Stimulated activated CD4-positive, alpha-beta T cell treated with anti-CD3 and anti-CD28 coated beads, TNF-alpha, amount 100 ng/mL, for 48 hours (primary cell): ENCODE data around the gene SMAGP.
"Not testable (repeated sequence)": the region's sequence is repeated elsewhere in the genome, so short reads cannot be mapped to it uniquely, and the experiment has no call there.

Experiments
- DNase-seq, 3 donors: peaks; one replicate each; pipeline ENCODE4 v3.0.0-alpha.2; 2020; ENCODE audit warnings: low read depth in 3 of 3

SMAGP gene, protein sequence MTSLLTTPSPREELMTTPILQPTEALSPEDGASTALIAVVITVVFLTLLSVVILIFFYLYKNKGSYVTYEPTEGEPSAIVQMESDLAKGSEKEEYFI

DNA sequence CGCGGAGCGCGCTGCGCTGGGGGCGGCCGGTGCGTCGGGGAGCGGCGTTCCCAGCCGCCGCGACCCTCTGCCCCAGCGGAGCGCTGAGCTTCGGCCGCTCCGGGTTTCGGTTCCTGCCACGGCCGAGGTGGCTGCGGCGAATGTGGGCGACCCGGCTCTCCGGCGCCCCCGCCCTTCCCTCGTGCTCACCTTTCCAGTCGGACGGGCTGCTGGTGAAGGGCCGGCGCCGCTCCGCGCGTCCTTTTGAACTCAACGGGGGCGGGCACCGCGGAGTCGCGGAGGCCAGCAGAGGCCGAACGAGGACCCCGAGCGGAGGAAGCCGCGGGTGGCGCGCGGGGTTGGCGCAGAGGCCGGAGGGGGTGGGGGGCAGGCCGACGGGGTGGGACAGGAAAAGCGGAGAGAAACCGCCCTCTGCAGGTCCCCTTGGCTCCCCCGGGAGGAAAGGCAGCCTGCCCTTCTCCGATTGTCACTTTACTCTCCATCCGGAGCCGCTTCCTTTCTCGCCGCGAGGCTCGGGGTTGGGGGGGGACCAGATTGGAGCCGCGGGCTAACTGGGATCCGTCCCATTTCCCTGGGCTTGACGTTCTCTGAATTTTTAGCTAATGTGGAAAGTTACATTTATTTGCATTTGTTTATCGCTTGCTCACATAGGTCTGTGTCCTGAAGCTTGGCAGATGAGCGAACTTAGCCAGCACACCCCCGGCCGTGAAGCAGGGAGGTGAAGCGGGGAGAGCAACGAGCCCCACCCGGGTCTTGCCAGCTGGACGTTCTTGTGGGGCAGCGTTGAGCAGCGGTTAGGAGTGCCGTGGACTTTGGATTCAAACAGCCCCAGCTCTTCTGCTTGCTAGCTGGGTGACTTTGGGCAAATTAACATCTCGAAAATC is at the start of gene SMAGP:
Gene SMAGP (minus strand): TSS at position 349 of the 884 bp plus-strand sequence. CDS start 1,137 bp downstream, outside the sequence.
- peak in 1 of 3 donors; percentile 30 for DNase-seq

DNA sequence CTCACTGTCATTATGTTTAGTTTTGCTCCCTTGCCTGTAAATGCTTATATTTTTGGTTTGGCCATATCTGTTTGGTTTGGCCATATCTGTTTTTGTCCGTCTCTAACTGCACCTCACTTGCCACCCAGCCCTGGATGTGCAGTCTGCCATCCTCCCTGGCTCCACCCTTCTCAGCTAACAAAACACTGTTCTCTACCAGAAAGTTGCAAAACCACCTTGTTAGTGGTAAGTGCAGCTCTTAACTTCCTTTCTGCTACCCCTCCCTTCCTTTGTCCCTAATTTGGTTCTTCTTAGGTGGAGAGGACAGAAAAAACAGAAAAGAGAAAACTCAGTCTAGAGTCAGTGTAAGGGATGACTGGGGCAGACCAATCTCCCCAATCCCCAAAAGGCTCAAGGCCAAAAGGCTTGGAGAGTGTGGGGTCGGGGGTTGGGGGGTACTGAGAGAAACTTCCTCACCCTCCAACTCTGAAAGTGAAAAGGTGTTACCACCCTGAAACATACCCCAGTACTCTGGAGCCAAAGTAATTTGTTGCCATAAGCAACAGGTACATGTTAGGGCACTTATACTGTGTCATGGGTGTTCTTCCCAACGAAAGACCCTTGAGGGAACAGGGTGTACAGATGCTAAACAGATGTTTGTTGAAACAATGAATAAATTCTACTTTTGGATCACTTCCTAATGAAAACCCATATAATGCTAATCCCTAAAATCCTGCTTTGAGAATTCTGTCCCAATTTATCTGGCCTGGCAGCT is 48.8 kb upstream of the SMAGP start:
- DNase-seq: no peak

DNA sequence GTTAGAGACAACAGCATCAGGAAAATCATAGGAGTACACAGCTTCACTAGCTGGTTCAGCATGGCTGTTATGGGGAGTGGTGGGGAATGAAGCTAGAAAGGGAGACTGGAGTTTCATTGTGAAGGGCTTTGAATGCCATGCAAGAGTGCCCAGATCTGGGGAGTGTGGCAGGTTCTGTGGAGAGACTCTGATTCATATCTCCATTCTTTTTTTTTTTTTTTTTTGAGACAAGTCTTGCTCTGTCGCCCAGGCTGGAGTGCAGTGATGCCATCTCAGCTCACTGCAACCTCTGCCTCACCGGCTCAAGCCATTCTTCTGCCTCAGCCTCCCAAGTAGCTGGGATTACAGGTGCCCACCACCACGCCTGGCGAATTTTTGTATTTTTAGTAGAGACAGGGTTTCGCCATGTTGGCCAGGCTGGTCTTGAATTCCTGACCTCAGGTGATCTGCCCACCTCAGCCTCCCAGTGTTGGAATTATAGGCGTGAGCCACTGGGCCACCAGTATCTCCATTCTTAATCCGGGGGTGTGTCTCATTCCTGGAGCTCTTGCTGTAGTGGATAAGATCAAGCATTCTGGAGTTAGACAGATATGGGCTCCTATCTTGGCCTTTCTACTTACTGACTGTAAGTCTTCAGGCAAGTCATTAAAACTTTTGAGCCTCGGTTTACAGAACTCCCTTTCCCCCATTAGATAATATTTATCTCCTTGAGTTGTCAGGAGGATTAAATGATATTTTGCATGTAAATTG is 48.0 kb upstream of the SMAGP start:
- DNase-seq: not testable (repeated sequence)

DNA sequence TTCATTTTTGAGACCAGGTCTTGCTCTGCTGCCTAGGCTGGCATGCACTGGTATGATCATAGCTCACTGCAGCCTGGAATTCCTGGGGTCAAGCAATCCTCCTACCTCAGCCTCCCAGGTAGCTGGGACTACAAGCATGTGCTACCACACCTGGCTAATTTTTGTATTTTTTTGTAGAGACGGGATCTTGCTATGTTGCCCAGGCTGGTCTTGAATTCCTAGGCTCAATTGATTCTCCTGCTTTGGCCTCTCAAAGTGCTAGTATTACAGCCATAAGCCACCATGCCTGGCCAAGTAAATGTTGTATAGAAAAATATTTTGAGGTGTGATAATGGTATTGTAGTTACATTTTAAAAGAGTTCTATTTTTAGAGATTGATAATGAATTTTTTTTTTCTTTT is 41.2 kb upstream of the SMAGP start:
- no peak for DNase-seq

DNA sequence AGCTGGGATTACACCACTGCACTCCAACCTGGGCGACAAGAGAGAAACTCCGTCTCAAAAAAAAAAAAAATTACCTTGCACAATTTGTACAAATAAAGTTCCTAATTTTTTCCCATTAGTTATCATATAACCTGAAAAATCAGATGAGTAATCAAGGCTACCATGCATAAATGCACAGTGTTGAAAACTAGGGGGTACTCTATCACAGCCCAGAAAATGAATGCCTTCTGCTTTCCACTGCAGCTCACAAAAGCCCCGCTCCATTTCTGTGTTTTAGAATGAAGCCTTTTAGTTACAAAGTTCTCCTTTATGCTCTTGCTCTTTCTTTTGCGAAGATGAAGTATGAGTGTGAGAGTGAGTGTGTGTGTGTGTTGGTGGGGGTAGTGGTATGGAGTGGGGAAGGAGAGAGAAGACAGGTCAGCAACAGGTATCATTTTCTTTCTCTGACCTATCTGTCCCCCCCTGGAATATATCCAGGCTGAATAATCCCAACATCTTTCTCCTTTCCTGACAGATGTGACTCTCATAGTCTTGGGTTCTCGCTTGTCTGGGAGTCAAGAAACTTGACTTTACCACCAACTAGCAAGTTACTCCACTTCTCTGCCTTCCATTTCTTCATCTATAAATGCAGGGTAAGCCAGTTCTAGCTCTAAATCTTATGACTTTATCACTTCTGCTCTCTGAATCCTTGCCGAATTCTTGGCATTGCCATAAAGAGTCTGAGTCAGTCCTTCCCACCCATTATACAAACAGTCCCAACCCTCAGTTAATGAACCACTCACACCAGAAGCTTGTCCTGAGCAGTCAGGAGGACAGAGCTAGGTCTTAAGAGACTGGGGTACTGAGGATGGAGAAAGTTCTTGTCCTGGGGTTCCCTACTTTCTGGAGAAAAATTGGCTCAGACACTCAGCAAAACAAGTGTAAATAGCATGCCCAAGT is 37.7 kb upstream of the SMAGP start:
- DNase-seq: no peak

DNA sequence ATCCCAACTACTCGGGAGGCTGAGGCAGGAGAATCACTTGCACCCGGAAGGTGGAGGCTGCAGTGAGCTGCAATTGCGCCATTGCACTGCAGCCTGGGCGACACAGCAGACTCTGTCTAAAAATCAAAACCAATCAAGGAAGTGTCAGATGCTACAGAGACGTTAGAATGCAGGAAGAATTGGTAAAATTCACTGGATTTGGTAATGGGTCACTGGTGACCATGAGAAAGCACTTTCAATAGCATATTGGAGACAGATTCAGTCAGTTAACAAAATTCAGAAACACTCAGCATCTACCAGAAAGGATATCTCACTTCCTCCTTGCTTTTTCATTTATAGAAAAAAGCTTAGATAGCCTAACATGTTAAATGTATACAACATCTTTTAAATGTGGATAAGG is 36.3 kb upstream of the SMAGP start:
- no peak for DNase-seq

DNA sequence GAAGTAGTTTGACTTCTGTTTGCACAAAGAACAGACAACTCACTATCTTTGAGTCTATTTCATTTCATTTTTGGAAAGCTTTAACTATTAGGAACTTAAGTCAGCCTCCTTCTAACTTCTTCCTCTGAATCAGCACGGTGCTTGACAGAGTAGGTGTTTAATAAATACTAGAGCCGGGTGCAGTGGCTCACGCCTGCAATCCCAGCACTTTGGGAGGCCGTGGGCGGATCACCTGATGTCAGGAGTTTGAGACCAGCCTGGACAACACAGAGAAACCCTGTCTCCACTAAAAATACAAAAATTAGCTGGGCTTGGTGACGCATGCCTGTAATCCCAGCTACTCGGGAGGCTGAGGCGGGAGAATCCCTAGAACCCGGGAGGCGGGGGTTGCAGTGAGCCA is 30.6 kb upstream of the SMAGP start:
- DNase-seq: not testable (repeated sequence)

DNA sequence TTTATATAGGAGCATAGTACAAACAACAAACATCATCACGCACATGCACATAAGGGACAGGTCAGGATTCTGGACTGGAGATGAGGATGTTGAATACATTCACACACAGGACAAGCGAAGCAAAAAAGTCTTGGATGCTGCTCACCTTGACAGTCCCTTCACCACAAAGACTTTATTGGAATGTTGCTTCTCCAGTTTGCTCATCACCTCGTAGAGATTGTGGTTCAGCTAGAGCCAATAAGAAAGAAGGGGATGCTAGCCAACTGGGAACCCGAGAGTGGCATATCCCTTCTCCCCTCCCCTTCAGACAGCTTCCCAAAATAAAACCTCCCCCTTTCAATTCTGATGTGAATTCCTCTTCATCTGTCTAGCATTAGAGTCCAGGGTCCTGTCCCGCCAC is 25.4 kb upstream of the SMAGP start:
- DNase-seq: no peak

DNA sequence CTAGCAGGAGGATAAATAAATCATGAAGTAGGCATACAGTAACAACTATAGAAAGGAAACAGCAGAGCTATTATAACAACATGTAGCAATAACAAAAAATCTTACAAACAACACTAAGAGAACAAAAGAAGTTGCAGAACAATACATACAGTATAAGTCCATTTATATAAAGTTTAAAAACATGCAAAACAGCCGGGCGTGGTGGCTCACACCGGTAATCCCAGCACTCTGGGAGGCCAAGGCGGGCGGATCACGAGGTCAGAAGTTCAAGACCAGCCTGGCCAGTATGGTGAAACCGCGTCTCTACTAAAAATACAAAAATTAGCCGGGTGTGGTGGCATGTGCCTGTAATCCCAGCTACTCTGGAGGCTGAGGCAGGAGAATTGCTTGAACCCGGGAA is 23.9 kb upstream of the SMAGP start:
- DNase-seq: not testable (repeated sequence)

DNA sequence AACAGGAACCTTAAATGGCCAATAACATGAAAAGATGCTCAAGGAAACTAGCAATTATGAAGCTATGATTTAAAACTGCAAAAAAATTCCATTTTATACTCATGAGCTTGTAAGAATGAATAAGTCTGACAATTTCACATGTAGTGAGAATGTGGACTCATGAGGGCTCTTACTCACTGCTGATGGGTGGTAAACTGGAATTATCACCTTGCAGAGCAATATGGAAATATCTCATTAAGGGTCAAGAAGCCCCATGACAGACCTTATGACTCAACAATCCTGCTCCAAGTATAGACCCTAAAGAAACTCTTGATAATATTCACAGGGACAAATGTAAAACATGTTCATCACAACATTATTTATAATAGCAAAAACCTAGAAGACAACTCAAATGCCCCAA is 23.5 kb upstream of the SMAGP start:
- no peak for DNase-seq

DNA sequence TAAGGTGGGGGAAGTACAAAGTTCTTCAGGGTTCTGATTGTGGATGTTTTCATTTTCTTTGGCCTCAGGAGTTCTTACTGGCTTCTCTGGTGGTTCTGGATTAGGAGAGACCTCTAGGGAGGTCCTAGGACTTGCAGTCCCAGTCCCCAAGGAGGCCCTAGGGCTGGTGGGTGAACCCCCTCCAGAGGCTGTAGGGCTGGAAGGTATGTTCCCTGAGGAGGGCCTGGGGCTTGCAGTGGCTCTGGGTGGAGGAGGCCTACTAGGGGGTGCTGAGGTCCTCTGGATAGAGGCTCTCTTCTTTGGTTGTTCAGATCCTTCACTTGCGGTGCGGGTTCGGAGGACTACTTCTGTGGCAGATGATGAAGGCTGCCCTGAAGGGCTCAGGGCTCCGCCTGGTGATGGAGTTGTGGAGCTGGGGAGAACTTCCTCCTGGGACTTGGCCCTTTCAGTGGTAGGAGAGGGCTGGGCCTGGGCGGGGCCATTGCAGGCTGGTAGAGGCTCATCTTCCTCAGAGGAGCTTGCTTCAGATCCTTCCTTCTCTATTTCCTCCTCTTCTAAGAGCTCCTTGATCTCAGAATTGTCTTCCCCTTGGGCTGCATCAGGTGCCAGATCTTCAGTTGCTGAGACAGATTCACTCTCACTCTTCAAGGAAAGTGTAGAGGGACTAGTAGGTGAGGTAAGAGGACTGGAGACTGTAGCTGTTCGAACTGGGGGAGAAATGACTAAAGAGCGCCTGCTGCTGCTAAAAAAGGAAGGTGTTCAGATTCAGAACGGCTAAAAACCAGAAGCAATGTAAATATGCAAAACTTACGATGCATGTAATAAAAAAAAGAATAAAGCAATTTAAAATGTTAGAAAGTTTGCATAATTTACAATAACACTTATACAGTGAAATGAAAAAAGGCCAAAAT is 21.6 kb upstream of the SMAGP start:
- DNase-seq: not testable (repeated sequence)

DNA sequence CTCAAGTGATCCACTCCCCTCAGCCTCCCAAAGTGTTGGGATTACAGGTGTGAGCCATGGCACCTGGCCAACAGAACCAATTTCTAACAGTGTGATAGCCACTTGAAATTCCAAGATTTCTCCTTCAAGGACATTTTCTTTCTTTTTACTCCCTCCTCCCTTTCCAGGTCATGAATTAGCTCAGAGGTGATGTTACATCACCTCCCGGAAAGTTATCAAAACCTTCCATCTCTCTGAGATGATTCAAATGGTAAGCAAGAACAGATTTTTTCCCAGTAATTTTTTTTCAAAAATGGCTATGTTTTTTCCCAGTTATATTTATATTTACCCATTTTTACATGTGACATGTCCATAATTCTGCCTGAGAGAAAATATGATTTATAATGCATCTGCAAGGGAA is 15.6 kb upstream of the SMAGP start:
- no peak for DNase-seq

DNA sequence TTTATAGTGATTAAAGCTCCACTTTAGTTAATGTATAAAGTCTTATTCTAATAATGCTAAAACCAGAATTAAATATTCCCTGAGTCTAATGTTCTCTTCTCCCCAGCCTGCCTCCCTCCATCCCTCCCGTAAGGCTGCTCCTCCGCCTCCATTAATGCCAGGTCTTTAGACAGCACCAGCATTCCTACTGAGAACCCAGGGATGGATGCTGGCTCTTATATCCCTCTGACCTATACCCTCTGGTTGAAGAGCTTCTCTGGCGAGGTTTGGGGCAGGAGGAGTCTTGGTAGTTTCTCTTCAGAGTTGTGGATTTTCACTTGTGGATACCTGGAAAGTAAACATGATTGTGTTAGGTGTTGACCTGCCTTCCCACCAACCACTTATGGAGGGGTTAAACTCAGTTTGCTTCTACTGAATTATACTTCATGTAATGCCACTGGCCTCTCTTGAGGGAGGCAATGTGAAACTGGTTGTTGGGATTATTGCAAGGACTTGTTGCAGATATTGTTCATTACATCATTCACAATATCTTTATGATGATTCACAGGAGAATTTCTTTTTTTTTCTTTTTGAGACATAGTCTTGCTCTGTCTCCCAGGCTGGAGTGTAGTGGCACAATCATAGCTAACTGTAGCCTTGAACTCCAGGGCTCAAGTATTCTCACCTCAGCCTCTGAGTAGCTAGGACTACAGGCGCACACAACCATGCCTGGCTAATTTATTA is 11.1 kb upstream of the SMAGP start:
- DNase-seq: no peak

DNA sequence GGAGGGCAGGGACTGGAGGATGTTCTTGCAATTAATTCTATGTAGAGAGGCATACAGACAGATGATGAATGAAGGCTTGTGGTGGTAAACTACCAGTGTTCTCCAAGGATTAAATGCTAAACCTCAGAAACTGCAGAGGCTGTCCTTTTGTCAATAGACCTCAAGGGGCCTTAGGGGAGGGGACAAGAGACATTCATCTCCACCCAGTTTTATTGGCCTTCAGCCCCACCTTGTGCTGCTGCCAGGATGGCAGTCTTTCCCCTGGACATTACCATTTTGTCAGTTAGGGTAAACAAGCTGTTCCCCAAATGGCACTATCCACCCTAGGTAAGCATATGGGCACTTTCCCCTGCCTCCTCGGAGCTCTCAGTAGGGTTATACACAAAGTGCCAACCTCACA is 4.9 kb upstream of the SMAGP start:
- DNase-seq: no peak

DNA sequence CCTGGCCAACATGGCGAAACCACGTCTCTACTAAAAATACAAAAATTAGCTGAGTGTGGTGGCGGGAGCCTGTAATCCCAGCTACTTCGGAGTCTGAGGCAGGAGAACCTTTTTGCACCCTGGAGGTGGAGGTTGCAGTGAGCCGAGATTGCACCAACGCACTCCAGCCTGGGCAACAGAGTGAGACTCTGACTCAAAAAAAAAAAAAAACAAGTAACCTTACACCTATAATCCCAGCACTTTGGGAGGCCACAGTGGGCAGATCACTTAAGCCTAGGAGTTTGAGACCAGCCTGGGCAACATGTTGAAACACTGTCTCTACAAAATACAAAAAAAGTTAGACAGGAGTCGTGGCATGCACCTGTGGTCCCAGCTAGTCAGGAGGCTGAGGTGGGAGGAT is 2.6 kb upstream of the SMAGP start:
- not testable (repeated sequence) for DNase-seq

DNA sequence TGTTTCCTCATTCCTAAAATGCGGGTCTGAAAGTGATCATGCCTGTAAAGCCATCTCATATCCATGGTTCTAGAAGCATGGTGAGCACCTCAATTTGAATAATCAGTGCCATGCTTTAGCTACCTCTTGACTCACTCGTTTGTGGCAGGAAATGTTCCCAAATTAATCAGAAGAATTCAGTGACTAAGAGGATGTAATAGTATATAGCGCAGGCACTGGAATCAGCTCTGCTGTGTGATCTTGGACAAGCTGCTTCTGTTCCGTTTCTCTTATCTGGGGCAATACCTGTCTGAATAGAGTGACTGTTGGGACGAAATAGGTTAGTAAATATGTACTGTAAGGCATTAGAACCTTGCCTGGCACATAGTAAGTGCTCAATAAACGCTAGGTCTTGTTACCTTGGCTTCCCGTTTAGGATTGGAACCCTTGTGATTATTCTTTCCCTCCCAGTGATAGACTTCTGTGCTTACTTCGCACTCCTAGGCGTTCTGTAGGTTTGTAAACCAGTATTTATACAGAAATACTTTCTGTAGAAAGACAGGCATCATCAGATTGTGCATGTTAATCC is 820 bp upstream of the SMAGP start:
- DNase-seq: no peak

DNA sequence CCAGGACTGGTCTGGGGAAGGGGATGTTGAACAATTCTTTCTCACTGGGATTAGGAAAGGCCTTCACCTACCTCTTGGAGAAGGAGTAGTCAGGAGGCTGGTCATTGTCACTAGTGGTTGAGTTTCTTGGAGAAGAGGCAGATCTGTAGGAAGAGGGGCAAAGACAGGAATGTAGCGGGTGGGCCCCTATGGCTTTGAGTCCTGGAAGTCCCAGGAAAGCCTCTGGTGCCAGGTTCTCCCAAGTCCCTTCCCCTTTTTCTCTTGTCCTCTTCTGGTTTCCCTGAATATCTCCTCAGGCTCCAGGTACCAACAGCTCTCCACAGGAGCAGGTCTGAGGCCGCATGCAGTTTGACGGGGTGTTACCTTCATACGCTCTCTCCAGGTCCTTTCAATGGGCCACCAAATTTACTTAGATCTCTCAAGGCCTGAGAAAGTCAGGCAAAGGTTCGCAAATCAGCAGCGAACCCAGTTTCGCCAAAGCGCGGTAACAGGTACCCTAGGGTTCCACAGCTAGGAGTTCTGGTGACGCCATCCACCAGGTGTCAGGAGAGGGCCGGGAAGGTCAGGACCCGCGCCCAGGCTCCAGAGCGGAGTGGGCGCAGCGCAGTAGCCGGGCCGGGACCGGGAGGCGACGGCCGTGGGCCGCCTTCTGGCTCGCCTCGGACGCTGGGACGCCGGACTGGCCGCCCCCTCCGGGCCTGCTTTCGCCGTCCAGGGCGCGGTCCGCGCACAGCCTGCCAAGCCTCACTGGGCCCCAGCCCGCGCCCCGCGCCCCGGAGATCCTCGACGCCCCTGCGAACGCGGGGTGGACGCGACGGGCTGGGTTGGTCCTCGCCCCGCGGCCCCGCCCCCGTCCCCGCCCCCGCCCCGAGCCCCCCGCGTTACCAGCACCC is 795 bp downstream of the SMAGP start:
- peak in 1 of 3 donors; percentile 51 for DNase-seq

DNA sequence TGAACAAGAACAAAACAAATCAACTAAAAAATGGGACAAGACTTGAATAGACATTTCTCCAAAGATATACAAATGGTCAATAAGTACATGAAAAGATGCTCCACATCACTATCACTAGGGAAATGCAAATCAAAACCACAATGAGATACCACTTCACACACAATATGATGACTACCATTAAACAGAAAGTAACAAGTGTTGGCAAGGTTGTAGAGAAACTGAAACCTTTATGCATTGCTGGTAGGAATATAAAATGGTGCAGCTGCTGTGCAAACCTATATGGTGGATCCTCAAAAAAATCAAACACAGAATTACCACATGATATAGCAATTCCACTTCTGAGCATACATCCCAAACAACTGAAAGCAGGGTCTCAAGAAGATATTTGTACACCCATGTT is 5.2 kb downstream of the SMAGP start:
- no peak for DNase-seq
